Measurements from ENCODE around the gene FABP2. TPM values are rescaled to one million over a fixed set of nuclear protein-coding genes. Genes with fewer than 3 reads are reported as not detected.

FABP2 gene
- total and polyA plus RNA-seq, 2 of the 8 experiments (the other 6 are each of a cell fraction or from before 2014, with no cell fraction given): not detected

Small RNAs within 50 kb of the gene (small RNA-seq; reads per million reads assigned to genes)
- gene RNU4-33P (ENCODE audit: insufficient read depth): not detected

Other genes with a start within 250 kb of the FABP2 start
- not detected in 2 replicates for gene MYOZ2, start 186.3 kb downstream of the FABP2 start, total RNA-seq (2021; fragmentation: NEBNext Ultra II Directional; extraction: Animal tissue kit (Norgen Biotek cat#: 25700))
- gene MYOZ2, start 186.3 kb downstream of the FABP2 start, polyA plus RNA-seq (2011; rRNA removed): not detected in 2 replicates
- 13.9 and 14.9 TPM in 2 replicates for gene USP53, start 109.4 kb downstream of the FABP2 start, total RNA-seq (2021; fragmentation: NEBNext Ultra II Directional; extraction: Animal tissue kit (Norgen Biotek cat#: 25700))
- 2.7 and 2.9 TPM in 2 replicates for gene USP53, start 109.4 kb downstream of the FABP2 start, polyA plus RNA-seq (2011; rRNA removed)

All from H1 (cell line).